ENCODE results near the gene ANKRD34C. TPM values are rescaled to one million over a fixed set of nuclear protein-coding genes. Genes with fewer than 3 reads are reported as not detected.

Gene ANKRD34C
- total RNA-seq, 1 donor from 2014 or later = not detected

- DNase-seq (ENCODE audit: low spot score in 2 of 2) = no peak
- no peak for TF ChIP-seq CTCF (IDR thresholded peaks at IDR 0.05)
- intact Hi-C loops (cut with DNase I) = no loop called here
- H3K4me1 ChIP-seq = no peaks in the 10 kb centered on the region
- no peak overlapping the region for H3K4me3 ChIP-seq
- H3K27ac ChIP-seq = no peak overlapping the region
- no peaks in the 10 kb centered on the region for H3K36me3 ChIP-seq
- no peaks in the 10 kb centered on the region for H3K9me3 ChIP-seq
- H3K27me3 ChIP-seq = no peaks in the 10 kb centered on the region
Observed at GRCh38 chr15:79283252-79284048, 928 bp downstream of the ANKRD34C start.

GRCh38 chr15:79290642-79291275 is 8.2 kb downstream of the ANKRD34C start:
- Histone ChIP-seq H3K9me3 (no peaks in the 10 kb centered on the region), H3K27ac (no peak overlapping the region), H3K4me1 (no peaks in the 10 kb centered on the region), H3K36me3 (no peaks in the 10 kb centered on the region), H3K4me3 (no peak overlapping the region), H3K27me3 (no peaks in the 10 kb centered on the region)
- intact Hi-C loops (cut with DNase I) = no loop called here
- no peak for DNase-seq (ENCODE audit: low spot score in 2 of 2)
- no peak for TF ChIP-seq CTCF (IDR thresholded peaks at IDR 0.05)

DNA sequence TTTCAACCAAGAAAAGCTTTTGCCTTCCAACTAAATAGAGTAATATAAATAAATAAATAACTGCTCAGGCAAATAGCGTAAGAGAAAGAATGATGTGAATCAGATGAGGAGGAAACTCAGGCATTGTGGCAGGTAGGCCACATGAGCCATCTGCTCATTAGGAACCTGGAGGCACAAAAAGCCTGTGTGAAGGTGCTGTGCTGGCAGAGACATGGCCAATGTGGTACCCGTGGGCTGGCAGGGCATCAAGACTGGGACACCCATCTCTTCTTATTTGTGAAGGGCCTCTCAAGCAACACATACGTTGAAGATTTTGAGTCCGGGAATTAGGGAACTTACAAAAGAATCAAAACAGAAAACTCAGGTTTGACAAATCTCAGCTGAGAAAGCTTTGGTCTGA is 9.5 kb downstream of the ANKRD34C start:
- TF ChIP-seq CTCF (IDR thresholded peaks at IDR 0.05) = no peak
- Histone ChIP-seq H3K4me1 (no peaks in the 10 kb centered on the region), H3K27ac (no peak overlapping the region), H3K4me3 (no peak overlapping the region), H3K9me3 (no peaks in the 10 kb centered on the region), H3K27me3 (no peaks in the 10 kb centered on the region), H3K36me3 (no peaks in the 10 kb centered on the region)
- DNase-seq (ENCODE audit: low spot score in 2 of 2) = no peak
- intact Hi-C loops (cut with DNase I) = no loop called here

- Histone ChIP-seq H3K36me3 (no peaks in the 10 kb centered on the region), H3K27ac (no peak overlapping the region), H3K9me3 (no peaks in the 10 kb centered on the region), H3K4me3 (no peak overlapping the region), H3K4me1 (no peaks in the 10 kb centered on the region), H3K27me3 (no peaks in the 10 kb centered on the region)
- no peak for DNase-seq (ENCODE audit: low spot score in 2 of 2)
- TF ChIP-seq CTCF (IDR thresholded peaks at IDR 0.05) = no peak
- intact Hi-C loops (cut with DNase I) = no loop called here
Observed at GRCh38 chr15:79294075-79294474, 11.6 kb downstream of the ANKRD34C start.

- no peaks in the 10 kb centered on the region for H3K4me1 ChIP-seq
- no peak for DNase-seq (ENCODE audit: low spot score in 2 of 2)
- no peaks in the 10 kb centered on the region for H3K36me3 ChIP-seq
- no peak overlapping the region for H3K27ac ChIP-seq
- H3K9me3 ChIP-seq = no peaks in the 10 kb centered on the region
- no peaks in the 10 kb centered on the region for H3K27me3 ChIP-seq
- no peak overlapping the region for H3K4me3 ChIP-seq
- intact Hi-C loops (cut with DNase I) = no loop called here
- TF ChIP-seq CTCF (IDR thresholded peaks at IDR 0.05) = no peak
Observed at GRCh38 chr15:79296583-79296982, 14.1 kb downstream of the ANKRD34C start.
